Posterior vena cava (tissue), 2 donors: ENCODE data around the gene SLC35G2. TPM values are rescaled to one million over a fixed set of nuclear protein-coding genes. Genes with fewer than 3 reads are reported as not detected.
"Not testable (repeated sequence)": the region's sequence is repeated elsewhere in the genome, so short reads cannot be mapped to it uniquely, and the experiment has no call there.

ENCODE experiments used
- DNase-seq: peaks from one replicate; pipeline ENCODE4 v3.0.0-alpha.2; 2020; ENCODE audit warnings: low spot score
- intact Hi-C, 2 donors: fragments of 100-400 bp; cut with DNase I; formaldehyde crosslinking; loops; one replicate each; pipeline versions ENCODE4 v1.14.1 to v1.14.2; 2022 to 2023
- total RNA-seq, 2 donors: library from RNA; stranded (reverse); fragmentation: NEBNext Ultra II Directional; extraction: Animal tissue kit (Norgen Biotek cat#: 25700); gene quantifications; one replicate each; pipeline ENCODE4 v1.2.1, GENCODE V29; 2021
- donor health status: DM: yes; HTN: yes; CAD: no.
- donor health status: DM: yes; HTN: yes; CAD: no.

Gene SLC35G2
- total RNA-seq, 2 donors from 2014 or later: 6.9 to 7.3 TPM

DNA sequence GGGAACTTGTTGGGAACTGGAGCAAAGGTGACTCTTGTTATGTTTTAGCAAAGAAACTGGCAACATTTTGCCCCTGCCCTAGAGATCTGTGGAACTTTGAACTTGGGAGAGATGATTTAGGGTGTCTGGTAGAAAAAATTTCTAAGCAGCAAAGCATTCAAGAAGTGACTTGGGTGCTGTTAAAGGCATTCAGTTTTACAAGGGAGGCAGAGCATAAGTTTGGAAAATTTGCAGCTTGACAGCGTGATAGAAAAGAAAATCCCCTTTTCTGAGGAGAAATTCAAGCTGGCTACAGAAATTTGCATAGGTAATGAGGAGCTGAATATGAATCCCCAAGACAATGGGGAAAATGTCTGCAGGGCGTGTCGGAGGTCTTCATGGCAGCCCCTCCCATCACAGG lies 53.3 kb downstream of the SLC35G2 start:
- intact Hi-C loops, DNase-seq: not testable (repeated sequence)

DNA sequence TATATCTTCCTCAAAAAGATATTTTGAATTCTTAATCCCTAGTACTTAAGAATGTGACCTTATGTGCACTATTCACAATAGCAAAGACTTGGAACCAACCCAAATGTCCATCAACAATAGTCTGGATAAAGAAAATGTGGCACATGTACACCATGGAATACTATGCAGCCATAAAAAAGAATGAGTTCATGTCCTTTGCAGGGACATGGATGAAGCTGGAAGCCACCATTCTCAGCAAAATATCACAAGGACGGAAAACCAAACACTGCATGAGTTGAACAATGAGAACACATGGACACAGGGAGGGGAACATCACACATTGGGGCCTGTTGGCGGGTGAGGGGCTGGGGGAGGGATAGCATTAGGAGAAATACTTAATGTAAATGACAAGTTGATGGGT lies 60.6 kb downstream of the SLC35G2 start:
- intact Hi-C loops, DNase-seq: not testable (repeated sequence)

DNA sequence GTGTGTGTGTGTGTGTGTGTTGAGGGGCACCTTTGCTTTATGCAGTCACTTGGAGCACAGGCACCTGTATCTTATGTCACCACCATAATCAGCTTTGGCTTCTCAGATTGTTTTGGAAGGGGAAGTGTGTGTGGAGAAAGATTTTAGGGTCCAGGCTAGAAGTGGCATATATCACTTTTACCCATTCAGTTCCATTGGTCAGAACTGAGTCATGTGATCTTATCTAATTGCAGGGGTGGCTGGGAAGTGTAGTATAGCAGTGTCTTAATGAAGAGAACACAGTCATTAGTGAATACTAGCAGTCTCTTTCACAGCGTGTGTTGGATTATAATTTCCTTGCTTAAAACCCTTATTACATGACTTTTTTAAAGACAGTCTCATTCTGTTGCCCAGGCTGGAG lies 63.6 kb downstream of the SLC35G2 start:
- intact Hi-C loops: no loop called here

DNA sequence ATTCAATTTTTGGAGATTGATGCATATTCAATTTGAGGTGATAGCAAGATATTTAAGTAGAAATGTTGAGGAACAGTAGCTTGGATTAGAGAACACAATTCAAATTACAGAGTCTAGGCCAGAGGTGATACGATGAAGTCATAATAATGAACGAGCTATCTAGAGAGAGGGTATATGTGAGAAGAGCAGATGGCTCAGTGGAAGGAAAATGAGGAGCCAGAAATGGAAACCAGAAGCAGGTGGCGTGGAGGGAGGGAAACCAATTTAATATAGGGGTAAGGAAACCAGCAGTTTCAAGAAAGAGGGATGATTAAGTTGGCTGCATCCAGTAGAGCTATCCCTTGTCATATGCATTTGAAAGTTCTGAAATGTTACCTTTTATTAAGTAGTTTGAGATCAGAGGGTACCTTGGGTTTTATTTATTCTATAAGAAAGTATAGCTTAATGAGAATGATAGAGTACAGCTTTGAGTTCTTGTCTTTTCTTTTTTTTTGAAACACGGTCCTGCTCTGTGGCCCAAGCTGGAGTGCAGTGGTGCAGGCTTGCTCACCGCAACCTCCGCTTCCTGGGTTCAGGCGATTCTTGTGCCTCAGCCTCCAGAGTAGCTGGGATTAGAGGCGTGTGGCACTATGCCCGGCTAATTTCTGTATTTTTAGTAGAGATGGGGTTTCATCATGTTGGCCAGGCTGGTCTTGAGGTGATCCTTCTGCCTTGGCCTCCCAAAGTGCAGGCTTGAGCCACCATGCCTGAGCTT lies 65.2 kb downstream of the SLC35G2 start:
- intact Hi-C loops: no loop called here
- no peak for DNase-seq

More for the DNA sequence above, 63.6 kb downstream of the SLC35G2 start:
- DNase-seq: no peak

DNA sequence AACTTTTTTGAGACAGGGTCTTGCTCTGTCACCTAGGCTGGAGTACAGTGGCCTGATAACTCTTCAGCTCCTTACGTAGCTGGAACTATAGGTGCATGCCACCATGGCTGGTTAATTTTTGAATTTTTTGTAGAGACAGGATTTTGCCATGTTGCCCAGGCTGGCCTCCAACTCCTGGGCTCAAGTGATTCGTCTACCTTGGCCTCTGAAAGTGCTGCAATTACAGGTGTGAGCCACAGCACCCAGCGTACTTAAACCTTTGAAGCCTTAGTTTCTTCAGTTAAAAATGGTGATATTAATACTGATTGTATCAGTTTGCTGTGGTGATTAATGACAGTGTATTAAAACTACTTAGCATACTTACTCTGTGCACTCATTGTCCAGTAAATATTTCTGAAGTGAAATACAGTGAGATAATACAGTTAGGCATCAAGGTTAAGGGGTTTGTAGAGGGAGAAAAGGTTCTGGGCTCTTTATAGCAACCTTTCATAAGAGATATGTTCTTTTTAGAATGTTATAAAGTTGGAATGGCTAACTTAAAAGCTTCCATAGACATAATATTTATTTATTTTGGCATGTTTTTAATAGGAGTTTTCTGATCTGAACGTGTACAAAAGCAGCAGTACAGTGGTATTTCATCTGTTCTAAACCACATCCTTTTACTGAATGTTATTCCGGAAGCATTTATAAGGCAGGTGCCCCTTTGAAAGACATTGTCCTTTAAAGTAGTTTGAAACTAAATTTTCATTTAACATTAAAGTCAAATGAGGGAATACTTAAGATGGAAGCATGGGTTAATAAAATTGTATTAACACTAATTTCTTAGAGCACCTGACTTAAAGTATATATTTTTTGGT lies 66.7 kb downstream of the SLC35G2 start:
- DNase-seq: no peak
- intact Hi-C loops: no loop called here

GRCh38 chr3:136889947-136890346 lies 71.0 kb downstream of the SLC35G2 start:
- no peak for DNase-seq
- intact Hi-C loops: no loop called here

GRCh38 chr3:136891934-136892855 lies 73.3 kb downstream of the SLC35G2 start:
- intact Hi-C loops: no loop called here
- DNase-seq: no peak

DNA sequence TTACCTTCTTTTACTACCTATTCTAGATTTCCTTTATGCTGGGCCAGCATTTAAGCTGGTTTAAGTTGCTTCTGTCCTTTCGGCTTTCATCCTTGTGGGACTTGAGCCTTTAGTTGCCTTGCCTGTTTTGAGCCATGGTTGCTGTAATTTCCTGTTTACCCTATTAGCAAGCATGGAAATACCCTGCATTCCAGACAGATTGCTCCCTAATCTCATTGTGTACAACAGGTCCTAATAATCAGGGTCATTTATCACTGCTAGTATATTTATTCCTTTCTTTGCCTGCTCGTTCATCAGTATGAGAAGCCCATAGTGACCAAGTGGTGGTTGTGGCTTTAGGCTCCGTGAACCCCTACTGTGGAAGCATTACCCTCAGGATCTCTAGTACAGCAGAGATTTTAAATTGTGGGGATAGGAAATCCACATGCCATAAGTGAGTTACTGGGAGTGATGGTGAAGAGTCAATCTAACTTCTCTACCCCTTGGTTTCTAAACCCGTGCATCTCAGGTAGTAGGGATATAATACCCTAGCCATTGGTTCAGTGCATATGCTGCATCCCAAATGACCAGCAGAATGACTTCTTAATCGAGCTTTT lies 75.0 kb downstream of the SLC35G2 start:
- intact Hi-C loops: no loop called here

DNA sequence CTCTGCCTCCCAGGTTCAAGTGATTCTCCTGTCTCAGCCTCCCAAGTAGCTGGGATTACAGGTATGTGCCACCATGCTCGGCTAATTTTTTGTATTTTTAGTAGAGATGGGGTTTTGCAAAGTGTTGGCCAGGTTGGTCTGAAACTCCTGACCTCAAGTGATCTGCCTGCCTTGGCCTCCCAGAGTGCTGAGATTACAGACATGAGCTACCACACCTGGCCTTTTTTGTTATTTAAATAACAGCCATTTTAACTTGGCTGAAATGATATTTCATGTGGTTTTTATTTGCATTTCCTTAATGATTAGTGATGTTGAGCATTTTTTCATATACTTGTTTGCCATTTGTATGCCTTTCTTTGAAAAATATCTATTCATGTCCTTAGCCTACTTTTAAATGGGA lies 78.2 kb downstream of the SLC35G2 start:
- DNase-seq, intact Hi-C loops: not testable (repeated sequence)

More for the DNA sequence above, 75.0 kb downstream of the SLC35G2 start:
- DNase-seq: no peak

DNA sequence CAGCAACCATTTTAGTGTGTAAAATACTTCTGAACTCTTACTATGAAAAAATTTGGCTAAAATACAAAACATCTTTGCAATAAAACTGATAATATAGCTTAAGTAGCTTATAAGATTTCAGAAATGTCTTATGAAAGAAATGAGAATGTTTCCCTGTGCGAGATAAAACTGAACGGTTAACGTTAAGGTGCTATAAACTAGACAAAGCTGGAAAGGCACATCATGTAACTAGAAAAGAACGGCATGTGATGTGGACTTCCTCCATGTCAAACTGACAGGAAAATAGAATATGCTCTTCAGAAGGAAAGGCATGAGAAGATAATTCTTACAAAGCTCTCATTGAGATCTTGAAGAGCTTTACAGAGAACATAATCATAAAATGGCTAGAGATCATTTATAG lies 79.6 kb downstream of the SLC35G2 start:
- DNase-seq: no peak
- intact Hi-C loops: no loop called here

DNA sequence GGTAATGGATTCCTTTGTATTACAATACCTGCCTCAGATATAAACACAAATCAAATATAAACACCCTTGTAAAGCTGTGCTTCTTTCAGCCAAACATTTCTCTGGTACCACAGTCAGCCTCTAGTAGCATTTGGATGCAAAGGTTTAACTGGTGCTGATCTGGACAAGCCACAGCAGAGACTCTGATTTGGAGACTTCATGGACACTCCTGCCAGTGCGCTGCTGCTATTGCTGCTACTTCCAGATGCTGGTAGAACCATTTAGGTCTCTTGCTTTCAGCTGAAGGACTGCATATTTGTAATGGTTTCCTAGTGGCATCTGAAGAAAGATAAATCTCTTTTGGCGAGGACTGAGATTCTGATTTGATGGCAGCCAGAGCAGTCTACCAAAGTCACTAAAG lies 80.0 kb downstream of the SLC35G2 start:
- intact Hi-C loops: no loop called here

DNA sequence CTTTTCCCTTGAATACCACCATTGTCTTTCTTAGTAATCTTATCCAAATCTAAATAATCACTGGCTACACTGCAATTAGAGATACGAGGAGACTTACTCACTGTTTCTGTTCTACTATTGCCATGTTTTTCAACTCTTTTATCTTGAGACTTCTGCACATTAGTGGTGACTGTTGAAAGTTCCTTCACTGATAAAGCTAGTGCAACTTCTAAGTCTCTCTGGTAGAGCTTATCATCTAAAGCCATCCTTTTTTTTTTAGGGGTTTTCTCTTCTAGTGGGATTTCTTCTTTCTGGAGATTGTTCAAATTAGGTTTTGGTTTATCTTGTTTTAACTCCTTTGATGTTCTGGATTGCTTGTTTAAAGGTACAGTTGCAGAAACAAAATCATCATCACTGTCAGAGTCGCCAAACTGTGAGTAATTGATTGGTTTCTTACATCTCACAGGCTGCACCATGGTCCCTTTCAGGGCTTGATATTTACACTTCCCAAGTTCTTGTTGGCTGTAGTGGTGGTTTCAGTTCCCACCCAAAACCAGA lies 80.8 kb downstream of the SLC35G2 start:
- DNase-seq: no peak

More for the DNA sequence above, 80.0 kb downstream of the SLC35G2 start:
- no peak for DNase-seq

DNA sequence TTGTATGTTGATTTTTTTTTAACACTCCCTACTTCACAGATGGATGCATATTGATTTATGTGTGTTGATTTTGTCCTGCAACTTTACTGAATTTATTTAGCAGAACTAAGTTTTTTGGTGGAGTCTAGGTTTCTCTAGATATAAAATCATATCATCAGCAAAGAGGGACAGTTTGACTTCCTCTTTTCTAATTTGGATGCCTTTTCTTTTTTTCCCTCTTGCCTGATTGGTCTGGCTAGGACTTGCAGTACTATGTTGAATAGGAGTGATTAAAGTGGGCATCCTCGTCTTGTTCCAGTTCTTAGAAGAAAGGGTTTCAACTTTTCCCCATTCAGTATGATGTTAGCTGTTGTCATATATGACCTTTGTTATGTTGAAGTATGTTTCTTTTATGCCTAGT lies 81.8 kb downstream of the SLC35G2 start:
- DNase-seq, intact Hi-C loops: not testable (repeated sequence)

More for the DNA sequence above, 80.8 kb downstream of the SLC35G2 start:
- intact Hi-C loops: no loop called here

GRCh38 chr3:136901391-136901790 lies 82.5 kb downstream of the SLC35G2 start:
- DNase-seq: no peak
- intact Hi-C loops: no loop called here

GRCh38 chr3:136902530-136902929 lies 83.6 kb downstream of the SLC35G2 start:
- DNase-seq, intact Hi-C loops: not testable (repeated sequence)

- intact Hi-C loops: no loop called here
- no peak for DNase-seq
Measured at GRCh38 chr3:136903899-136904298, 85.0 kb downstream of the SLC35G2 start.

GRCh38 chr3:136904746-136905145 lies 85.8 kb downstream of the SLC35G2 start:
- no peak for DNase-seq
- intact Hi-C loops: no loop called here
